Uterus (tissue), 4 donors: Measurements from ENCODE around the gene PACRG. TPM values are rescaled to one million over a fixed set of nuclear protein-coding genes. Genes with fewer than 3 reads are reported as not detected.

Experiments
- DNase-seq, 2 donors: peaks; one replicate each; pipeline ENCODE4 v3.0.0-alpha.2; 2019 to 2020
- H3K27ac ChIP-seq, 2 donors: fragments of 200-600 bp; sonication (generic); 1 replicate in 1 of 2; 2 replicates in 1 of 2; pipeline ENCODE4 v1.5.1; 2016 to 2018
- H3K27me3 ChIP-seq, 2 donors: fragments of 200-600 bp; sonication (generic); one replicate each; pipeline ENCODE4 v1.5.1; 2018 to 2019; ENCODE audit warnings: control low read depth in 1 of 2
- H3K36me3 ChIP-seq, 2 donors: fragments of 200-600 bp; sonication (generic); one replicate each; pipeline ENCODE4 v1.5.1; 2019; ENCODE audit warnings: control low read depth in 1 of 2
- H3K4me1 ChIP-seq, 2 donors: fragments of 200-600 bp; sonication (generic); one replicate each; pipeline ENCODE4 v1.5.1; 2018 to 2019; ENCODE audit warnings: control low read depth in 1 of 2
- H3K4me3 ChIP-seq, 2 donors: fragments of 200-600 bp; sonication (generic); 1 replicate in 1 of 2; 2 replicates in 1 of 2; pipeline ENCODE4 v1.5.1; 2018 to 2019; ENCODE audit warnings: mild to moderate bottlenecking in 1 of 2
- H3K9me3 ChIP-seq, 2 donors: fragments of 200-600 bp; sonication (generic); one replicate each; pipeline ENCODE4 v1.5.1; 2019; ENCODE audit warnings: control low read depth in 1 of 2
- POLR2A ChIP-seq, 2 donors: fragments of 450-650 bp; IDR thresholded peaks; one replicate each; pipeline ENCODE4 v1.6.1; 2016; ENCODE audit warnings: antibody characterized with exemption in 2 of 2, mild to moderate bottlenecking in 1 of 2, moderate library complexity in 1 of 2
- intact Hi-C: fragments of 100-400 bp; cut with DNase I; formaldehyde crosslinking; loops from one replicate; pipeline ENCODE4 v1.15.1; 2023; ENCODE audit warnings: low total_unique reads
- total RNA-seq, 4 donors: library from RNA; depleted of rRNA in 3 of 4; stranded (reverse); fragments of >200 nt in 3 of 4; gene quantifications; one replicate each; pipeline versions ENCODE4 v1.1.0 to v1.2.4, GENCODE V29; 2014 to 2023
- TF ChIP-seq, protein P1 (sequence below), 4 experiments: fragments of 200-600 bp in 2 of 4; fragments of 450-650 bp in 2 of 4; sonication (generic) in 2 of 4; IDR thresholded peaks; one replicate each; pipeline ENCODE4 v1.5.1; 2016 to 2019; ENCODE audit warnings: antibody characterized with exemption in 4 of 4, mild to moderate bottlenecking in 2 of 4, moderate library complexity in 1 of 4
- donor health status: DM: yes; HTN: yes; CAD: no.

The PACRG gene
- total RNA-seq, 4 donors from 2014 or later = 4.6 to 12.3 (median 7.5) TPM

DNA sequence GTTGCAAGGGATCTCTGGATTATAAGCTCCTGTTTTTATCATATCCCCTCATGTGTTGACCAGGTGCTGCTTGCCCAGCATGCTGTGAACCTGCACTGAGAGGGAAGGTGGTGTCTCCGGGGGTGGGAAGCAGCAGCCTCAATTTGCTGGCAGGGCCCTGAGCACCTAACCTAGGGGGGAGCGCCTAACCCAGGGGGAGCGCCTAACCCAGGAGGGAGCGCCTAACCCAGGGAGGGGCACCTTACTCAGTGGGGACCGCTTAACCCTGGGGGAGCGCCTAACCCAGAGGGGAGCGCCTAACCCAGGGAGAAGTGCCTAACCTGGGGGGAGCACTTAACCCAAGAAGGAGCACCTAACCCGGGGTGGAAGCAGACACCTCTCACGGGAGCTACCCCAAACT lies 603.5 kb downstream of the PACRG start:
- intact Hi-C loops = no loop called here
- H3K9me3 ChIP-seq = no peaks in the 10 kb centered on the region

DNA sequence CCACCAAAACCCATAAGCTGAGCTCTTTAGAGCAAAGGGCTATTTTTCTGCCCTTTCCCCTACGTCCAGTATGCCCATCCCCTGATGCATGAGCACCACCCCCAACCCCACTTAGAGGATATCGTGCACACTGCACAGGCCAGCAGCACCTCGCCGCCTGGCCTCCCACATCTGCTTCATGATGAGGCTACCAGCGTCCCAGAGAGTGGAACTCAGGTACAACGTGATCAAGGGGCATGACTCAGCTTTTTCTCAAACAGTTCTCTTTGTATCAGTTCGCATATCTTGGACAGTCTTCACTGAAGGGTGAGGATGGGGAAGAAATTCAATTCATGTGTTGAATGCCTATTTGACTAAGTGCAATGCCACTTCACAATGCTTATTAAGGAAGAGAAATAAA lies 604.8 kb downstream of the PACRG start:
- no peak for DNase-seq
- H3K27ac ChIP-seq = no peak overlapping the region
- no peaks in the 10 kb centered on the region for H3K36me3 ChIP-seq
- no peak overlapping the region for H3K4me3 ChIP-seq
- H3K4me1 ChIP-seq = no peaks in the 10 kb centered on the region
- no peaks in the 10 kb centered on the region for H3K9me3 ChIP-seq
- no peaks in the 10 kb centered on the region for H3K27me3 ChIP-seq
- intact Hi-C loops = no loop called here
- no peak for TF ChIP-seq POLR2A (IDR thresholded peaks at IDR 0.05)
- TF ChIP-seq, protein P1, sequence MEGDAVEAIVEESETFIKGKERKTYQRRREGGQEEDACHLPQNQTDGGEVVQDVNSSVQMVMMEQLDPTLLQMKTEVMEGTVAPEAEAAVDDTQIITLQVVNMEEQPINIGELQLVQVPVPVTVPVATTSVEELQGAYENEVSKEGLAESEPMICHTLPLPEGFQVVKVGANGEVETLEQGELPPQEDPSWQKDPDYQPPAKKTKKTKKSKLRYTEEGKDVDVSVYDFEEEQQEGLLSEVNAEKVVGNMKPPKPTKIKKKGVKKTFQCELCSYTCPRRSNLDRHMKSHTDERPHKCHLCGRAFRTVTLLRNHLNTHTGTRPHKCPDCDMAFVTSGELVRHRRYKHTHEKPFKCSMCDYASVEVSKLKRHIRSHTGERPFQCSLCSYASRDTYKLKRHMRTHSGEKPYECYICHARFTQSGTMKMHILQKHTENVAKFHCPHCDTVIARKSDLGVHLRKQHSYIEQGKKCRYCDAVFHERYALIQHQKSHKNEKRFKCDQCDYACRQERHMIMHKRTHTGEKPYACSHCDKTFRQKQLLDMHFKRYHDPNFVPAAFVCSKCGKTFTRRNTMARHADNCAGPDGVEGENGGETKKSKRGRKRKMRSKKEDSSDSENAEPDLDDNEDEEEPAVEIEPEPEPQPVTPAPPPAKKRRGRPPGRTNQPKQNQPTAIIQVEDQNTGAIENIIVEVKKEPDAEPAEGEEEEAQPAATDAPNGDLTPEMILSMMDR (IDR thresholded peaks at IDR 0.05) = no peak

More for the DNA sequence above, 603.5 kb downstream of the PACRG start:
- H3K27me3 ChIP-seq = no peaks in the 10 kb centered on the region
- no peak overlapping the region for H3K4me3 ChIP-seq
- H3K4me1 ChIP-seq = no peaks in the 10 kb centered on the region
- H3K36me3 ChIP-seq = no peaks in the 10 kb centered on the region
- DNase-seq = no peak
- H3K27ac ChIP-seq = no peak overlapping the region
- TF ChIP-seq, protein P1 (IDR thresholded peaks at IDR 0.05) = no peak
- TF ChIP-seq POLR2A (IDR thresholded peaks at IDR 0.05) = no peak

DNA sequence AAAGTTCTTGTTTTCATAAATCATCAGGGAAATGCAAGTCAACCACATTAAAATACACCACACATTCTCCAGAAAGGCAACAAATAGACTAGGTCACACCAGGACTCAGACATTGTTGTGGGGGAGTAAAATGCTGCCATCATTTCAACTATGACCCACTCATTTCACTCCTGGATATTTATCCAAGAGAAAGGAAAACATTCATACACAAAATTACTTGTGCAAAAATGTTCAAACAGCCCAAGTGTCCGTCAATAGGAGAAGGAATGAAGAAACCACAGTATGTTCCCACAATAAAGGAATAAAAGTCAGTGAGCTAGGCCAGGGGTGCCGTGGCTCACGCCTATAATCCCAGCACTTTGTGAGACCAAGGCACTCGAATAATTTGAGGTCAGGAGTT lies 605.3 kb downstream of the PACRG start:
- Histone ChIP-seq H3K27ac (peak overlapping the region in 1 of 2 donors; percentile 40), H3K4me3 (no peak overlapping the region), H3K9me3 (no peaks in the 10 kb centered on the region), H3K27me3 (no peaks in the 10 kb centered on the region), H3K4me1 (no peaks in the 10 kb centered on the region), H3K36me3 (no peaks in the 10 kb centered on the region)
- TF ChIP-seq POLR2A (IDR thresholded peaks at IDR 0.05) = no peak
- TF ChIP-seq, protein P1 (IDR thresholded peaks at IDR 0.05) = no peak
- intact Hi-C loops = no loop called here
- no peak for DNase-seq

DNA sequence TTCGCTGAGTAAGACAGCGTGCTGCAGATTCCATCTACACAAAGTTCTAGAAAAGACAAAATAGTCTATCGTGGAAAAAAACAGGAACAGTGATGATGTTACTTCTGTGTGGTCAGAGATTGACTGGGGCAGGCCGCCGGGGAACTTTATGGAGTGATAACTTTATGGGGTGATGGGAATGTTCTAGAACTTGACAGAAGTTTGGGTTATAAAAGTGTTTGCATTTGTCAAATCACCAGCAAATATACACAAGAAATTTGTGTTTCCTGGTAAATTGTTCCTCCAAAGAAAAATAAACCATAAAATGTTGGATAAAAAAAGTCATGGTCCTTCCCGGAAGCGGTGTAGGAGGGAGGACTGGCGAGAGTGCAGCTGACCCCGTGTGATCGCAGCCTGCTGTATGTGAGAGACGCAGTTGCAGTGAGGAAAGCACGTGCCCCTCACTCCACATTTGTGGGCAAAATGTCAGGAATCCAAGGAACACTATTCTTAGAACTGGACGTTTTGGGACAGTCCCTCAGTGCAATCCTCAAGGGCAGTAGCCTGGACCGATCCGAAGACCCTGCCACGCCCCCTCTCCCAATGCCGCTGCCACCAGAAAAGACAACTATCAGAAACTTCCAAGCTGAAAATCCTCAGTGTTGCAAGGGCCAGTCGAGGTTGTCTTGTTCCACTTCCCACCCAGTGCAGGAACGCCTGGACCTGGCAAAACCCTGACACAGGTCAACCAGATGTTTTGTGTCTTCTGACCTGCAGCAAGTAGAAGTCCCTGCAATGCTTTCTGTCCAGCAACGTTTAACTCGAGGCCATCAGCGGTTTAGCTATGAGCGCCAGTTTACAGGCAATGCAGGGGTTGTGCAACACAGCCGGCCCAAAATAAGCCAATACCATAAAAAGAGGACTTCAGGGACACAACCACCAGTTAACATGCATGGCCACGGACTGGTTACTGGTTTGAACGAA lies 606.2 kb downstream of the PACRG start:
- TF ChIP-seq, protein P1 (IDR thresholded peaks at IDR 0.05) = no peak
- no peak for TF ChIP-seq POLR2A (IDR thresholded peaks at IDR 0.05)
- Histone ChIP-seq H3K4me3 (no peak overlapping the region), H3K9me3 (no peaks in the 10 kb centered on the region), H3K27ac (peak overlapping the region in 1 of 2 donors; percentile 40), H3K4me1 (no peaks in the 10 kb centered on the region), H3K36me3 (no peaks in the 10 kb centered on the region), H3K27me3 (no peaks in the 10 kb centered on the region)
- intact Hi-C loops = no loop called here
- peak; percentile 45 to 59 for DNase-seq

DNA sequence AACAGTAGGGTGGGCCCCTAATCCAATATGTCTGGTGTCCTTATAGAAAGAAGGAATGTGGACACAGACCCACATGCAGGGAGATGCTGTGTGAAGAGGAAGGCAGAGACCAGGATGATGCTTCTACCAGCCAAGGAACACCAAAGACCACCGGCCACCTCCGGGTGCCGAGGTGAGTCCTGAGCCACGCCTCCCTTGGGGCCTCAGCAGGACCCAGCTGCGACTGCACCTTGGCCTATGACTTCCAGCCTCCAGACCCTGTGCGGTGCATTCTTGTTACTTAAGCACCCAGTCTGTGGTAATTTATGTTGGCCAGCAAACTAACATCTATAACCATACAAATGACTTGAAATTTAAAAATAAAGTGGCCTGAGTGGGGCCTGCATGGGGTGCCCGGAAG lies 607.3 kb downstream of the PACRG start:
- Histone ChIP-seq H3K9me3 (no peaks in the 10 kb centered on the region), H3K4me3 (no peak overlapping the region), H3K27me3 (no peaks in the 10 kb centered on the region), H3K4me1 (no peaks in the 10 kb centered on the region), H3K27ac (peak overlapping the region; percentile 55 to 59), H3K36me3 (no peaks in the 10 kb centered on the region)
- TF ChIP-seq, protein P1 (IDR thresholded peaks at IDR 0.05) = no peak
- TF ChIP-seq POLR2A (IDR thresholded peaks at IDR 0.05) = no peak
- intact Hi-C loops = no loop called here
- DNase-seq = no peak
